Motor neuron (in vitro differentiated cells): Measurements from ENCODE around the gene BRSK2. TPM values are rescaled to one million over a fixed set of nuclear protein-coding genes. Genes with fewer than 3 reads are reported as not detected.

Experiments used
- ATAC-seq, 8 experiments: fragments of 200-7000 bp; cut with Tn5 transposase; replicated peaks in 6 of 8; 2 replicates each; pipeline ENCODE4 v1.8.0; 2021; ENCODE audit warnings: mild to moderate bottlenecking in 8 of 8, moderate library complexity in 8 of 8
- H3K27ac ChIP-seq, 2 donors: fragments of 250-450 bp; sonication (Bioruptor Pico); 2 replicates each; pipeline ENCODE4 v1.9.0; 2021; ENCODE audit warnings: antibody characterized with exemption in 2 of 2, mild to moderate bottlenecking in 2 of 2, moderate library complexity in 1 of 2
- H3K4me1 ChIP-seq, 2 donors: fragments of 250-450 bp; sonication (Bioruptor Pico); replicated peaks in 1 of 2; 2 replicates each; pipeline ENCODE4 v1.6.1; 2021; ENCODE audit warnings: antibody characterized with exemption in 2 of 2, mild to moderate bottlenecking in 2 of 2, moderate library complexity in 1 of 2
- H3K4me3 ChIP-seq, 5 donors: fragments of 250-450 bp; sonication (Bioruptor Pico); 2 replicates each; pipeline ENCODE4 v1.9.0; 2021; ENCODE audit warnings: antibody characterized with exemption in 5 of 5, mild to moderate bottlenecking in 5 of 5, moderate library complexity in 4 of 5
- WGBS, 10 experiments: fragments of 450-650 bp; shearing (Covaris generic); methylation state at CpG; one replicate each; pipeline ENCODE4 v1.0.0; 2022; 5-methylcytosine and 5-hydroxymethylcytosine counted together
- in situ Hi-C, 9 experiments: fragments of 400-800 bp; cut with MboI; loops; one replicate each; pipeline ENCODE4 v1.15.0; 2021; ENCODE audit warnings: low sequenced_read_pairs in 9 of 9, low pct_unique_long_range_greater_than_20kb in 2 of 9; ENCODE audit not compliant: unreplicated experiment in 9 of 9
- total RNA-seq, 8 experiments: library from RNA; unstranded; fragments of 300-600 nt; gene quantifications; 2 replicates each; pipeline versions ENCODE4 v1.2.3 to v1.2.4, GENCODE V29; 2022

BRSK2 gene
- total RNA-seq, 8 experiments from 2014 or later: 0.77 to 54.6 (median 25.1) TPM

- no CpG with 5 or more reads among the region's 20 CpGs for WGBS, 10 experiments
- Histone ChIP-seq H3K4me3 (no peak overlapping the region), H3K4me1 (peaks cover 0 to 5% of the 10 kb centered on the region in 2 donors)
These were observed 98.9 kb downstream of the BRSK2 start for GRCh38 chr11:1488575-1489180.

DNA sequence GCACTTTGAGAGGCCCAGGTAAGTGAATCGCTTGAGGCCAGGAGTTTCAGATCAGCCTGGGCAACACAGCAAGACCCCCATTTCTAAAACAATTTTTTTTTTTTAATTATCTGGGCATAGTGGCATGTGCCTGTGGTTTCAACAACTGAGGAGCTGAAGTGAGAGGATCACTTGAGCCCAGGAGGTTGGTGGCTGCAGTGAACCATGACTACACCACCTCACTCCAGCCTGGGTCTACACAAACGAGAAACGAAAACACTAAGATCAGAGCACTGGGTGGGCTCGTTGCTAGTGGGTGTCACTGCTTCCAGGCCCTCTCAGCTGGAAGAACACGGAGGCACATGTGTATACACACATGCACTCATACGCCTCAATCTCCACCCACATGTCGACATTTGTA lies 100.9 kb downstream of the BRSK2 start:
- WGBS, 10 experiments: 67 to 100% (median 91%) methylated on average over 1 to 6 of the region's 7 CpGs; no CpG with 5 or more reads in 4 of the 10 experiments
- in situ Hi-C loops: no loop called here
- no peak overlapping the region for H3K27ac ChIP-seq
- H3K4me3 ChIP-seq: no peak overlapping the region
- H3K4me1 ChIP-seq: peaks cover 0 to 5% of the 10 kb centered on the region in 2 donors
- ATAC-seq: no peak

More at GRCh38 chr11:1488575-1489180, 98.9 kb downstream of the BRSK2 start:
- ATAC-seq: no peak
- no peak overlapping the region for H3K27ac ChIP-seq
- in situ Hi-C loops: no loop called here

DNA sequence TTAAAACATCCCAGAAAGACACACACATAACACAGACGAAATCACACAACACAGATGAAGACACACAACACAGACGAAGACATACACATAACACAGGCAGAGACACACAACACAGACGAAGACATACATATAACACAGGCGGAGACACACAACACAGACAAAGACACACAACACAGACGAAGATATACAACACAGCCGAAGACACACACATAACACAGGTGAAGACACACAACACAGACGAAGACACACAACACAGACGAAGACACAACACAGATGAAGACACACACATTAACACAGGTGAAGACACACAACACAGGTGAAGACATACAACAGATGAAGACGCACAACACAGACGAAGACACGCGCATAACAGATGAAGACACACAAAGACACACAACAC lies 101.6 kb downstream of the BRSK2 start:
- Histone ChIP-seq H3K4me1 (peaks cover 0 to 5% of the 10 kb centered on the region in 2 donors), H3K4me3 (no peak overlapping the region), H3K27ac (no peak overlapping the region)
- in situ Hi-C loops: no loop called here
- no peak for ATAC-seq
- WGBS, 10 experiments: 75 to 97% (median 91%) methylated on average over 2 to 10 of the region's 12 CpGs; no CpG with 5 or more reads in 2 of the 10 experiments

DNA sequence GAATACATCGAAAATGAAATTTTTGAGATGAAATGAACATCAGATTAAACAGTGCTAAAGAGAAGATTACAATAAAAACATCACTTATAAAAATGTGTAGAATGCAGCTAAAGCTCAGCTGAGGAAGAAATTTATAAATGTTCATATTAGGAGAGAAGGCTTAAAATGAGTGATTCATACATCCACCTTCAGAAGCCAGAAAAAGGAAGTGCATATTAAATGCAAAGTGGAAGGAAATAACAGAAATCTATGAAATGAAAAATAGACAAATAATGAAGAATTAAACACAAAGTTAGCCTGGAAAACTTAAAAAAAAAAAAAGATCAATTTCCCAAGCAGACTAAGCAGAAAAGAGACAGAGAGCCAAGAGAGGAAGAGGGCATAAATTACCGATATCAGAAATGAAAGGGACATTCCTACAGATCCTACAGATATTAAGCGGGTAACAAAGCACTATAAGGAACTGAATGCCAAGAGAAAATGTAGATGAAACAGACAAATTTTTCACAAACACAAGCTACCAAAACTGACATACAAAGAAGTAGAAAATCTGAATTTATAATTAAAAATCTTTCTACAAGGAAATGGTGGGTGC lies 104.0 kb downstream of the BRSK2 start:
- H3K4me1 ChIP-seq: no peaks in the 10 kb centered on the region
- WGBS, 10 experiments: 70 to 98% (median 89%) methylated on average over 2 to 3 of the region's 3 CpGs
- H3K27ac ChIP-seq: no peak overlapping the region
- no peak overlapping the region for H3K4me3 ChIP-seq
- ATAC-seq: no peak
- in situ Hi-C loops: no loop called here

GRCh38 chr11:1494650-1495049 lies 104.9 kb downstream of the BRSK2 start:
- in situ Hi-C loops: no loop called here
- no peak for ATAC-seq
- Histone ChIP-seq H3K27ac (no peak overlapping the region), H3K4me1 (no peaks in the 10 kb centered on the region), H3K4me3 (no peak overlapping the region)
- 57 to 100% (median 76%) methylated on average over 1 to 3 of the region's 3 CpGs; no CpG with 5 or more reads in 1 of the 10 experiments for whole genome bisulfite sequencing, 10 experiments

DNA sequence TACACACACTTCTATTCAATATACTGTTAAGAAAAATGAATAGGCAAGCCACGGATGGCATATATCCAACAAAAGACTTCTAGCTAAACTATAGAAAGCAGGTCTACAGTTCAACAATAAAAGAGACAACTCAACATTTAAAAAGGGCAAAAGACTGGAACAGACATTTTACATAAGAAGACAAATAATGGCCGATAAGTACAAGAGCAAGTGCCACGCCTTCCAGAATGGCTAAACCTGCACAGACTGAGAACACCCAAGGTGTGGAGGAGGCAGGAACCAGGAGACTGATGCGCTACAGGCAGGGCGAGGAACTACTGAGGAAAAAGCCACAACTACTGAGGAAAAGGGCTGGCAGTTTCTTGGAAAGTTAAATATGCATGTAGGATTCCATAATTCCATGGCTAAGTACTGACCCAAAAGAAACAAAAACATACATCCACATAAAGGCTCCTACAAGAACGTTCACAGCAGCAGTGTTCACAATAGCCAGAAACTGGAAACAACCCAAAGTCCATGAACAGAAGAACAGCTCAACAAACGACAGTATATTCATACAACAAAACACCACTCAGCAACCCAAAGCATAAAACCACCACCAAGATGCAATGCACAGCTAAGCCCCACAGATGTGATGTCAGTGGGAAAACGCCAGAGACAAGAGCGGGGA lies 106.5 kb downstream of the BRSK2 start:
- peaks cover under 1 to 4% of the 10 kb centered on the region in 2 donors for H3K4me1 ChIP-seq
- ATAC-seq: peak in 3 of 8 experiments; percentile 33 to 53 (median 52)
- in situ Hi-C loops: no loop called here
- WGBS, 10 experiments: 17 to 94% (median 78%) methylated on average over 1 to 7 of the region's 9 CpGs; no CpG with 5 or more reads in 1 of the 10 experiments
- H3K4me3 ChIP-seq: no peak overlapping the region
- no peak overlapping the region for H3K27ac ChIP-seq

- in situ Hi-C loops: no loop called here
- ATAC-seq: peak in 3 of 8 experiments; percentile 82 to 90 (median 89)
- Histone ChIP-seq H3K4me1 (peaks cover 4 to 9% of the 10 kb centered on the region in 2 donors), H3K27ac (no peak overlapping the region), H3K4me3 (no peak overlapping the region)
- 0 to 100% (median 68%) methylated on average over 1 to 3 of the region's 3 CpGs; no CpG with 5 or more reads in 2 of the 10 experiments for WGBS, 10 experiments
These were observed 107.0 kb downstream of the BRSK2 start for GRCh38 chr11:1496761-1497095.

GRCh38 chr11:1497600-1497999 lies 107.9 kb downstream of the BRSK2 start:
- in situ Hi-C loops: no loop called here

DNA sequence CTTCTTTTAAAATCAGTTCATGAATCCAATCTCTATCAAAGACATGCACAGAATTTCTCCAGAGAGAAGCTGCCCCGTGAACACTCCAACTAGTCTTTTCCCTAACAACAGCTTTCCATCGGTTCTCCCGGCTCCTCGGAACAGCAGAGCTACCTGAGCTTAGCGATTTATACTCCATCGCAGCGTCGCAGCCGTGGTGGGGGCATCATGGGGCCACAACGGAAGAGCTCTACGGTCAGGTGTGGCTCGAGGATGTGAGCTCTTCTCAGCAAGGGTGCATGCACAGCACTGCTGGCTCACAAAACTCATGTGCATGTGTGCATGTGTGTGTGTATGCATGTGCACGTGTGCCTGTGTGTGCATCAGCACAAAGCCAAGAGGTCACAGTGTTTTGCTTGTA lies 108.5 kb downstream of the BRSK2 start:
- 83 to 100% (median 98%) methylated on average over 1 to 11 of the region's 13 CpGs; no CpG with 5 or more reads in 2 of the 10 experiments for WGBS, 10 experiments
- ATAC-seq: no peak
- Histone ChIP-seq H3K4me3 (no peak overlapping the region), H3K27ac (no peak overlapping the region), H3K4me1 (peaks cover 16 to 20% of the 10 kb centered on the region in 2 donors)
- in situ Hi-C loops: no loop called here

More at GRCh38 chr11:1497600-1497999, 107.9 kb downstream of the BRSK2 start:
- Histone ChIP-seq H3K4me1 (peaks cover 12 to 17% of the 10 kb centered on the region in 2 donors), H3K4me3 (no peak overlapping the region), H3K27ac (no peak overlapping the region)
- WGBS, 10 experiments: 82 to 100% (median 88%) methylated on average over 1 to 5 of the region's 5 CpGs; no CpG with 5 or more reads in 2 of the 10 experiments
- peak in 3 of 8 experiments; percentile 12 to 20 (median 17) for ATAC-seq

GRCh38 chr11:1499261-1499890 lies 109.6 kb downstream of the BRSK2 start:
- no peak for ATAC-seq
- WGBS, 10 experiments: 83 to 94% (median 90%) methylated on average over 2 to 13 of the region's 28 CpGs; no CpG with 5 or more reads in 3 of the 10 experiments
- in situ Hi-C loops: no loop called here
- Histone ChIP-seq H3K4me3 (no peak overlapping the region), H3K4me1 (peaks cover 25 to 31% of the 10 kb centered on the region in 2 donors), H3K27ac (no peak overlapping the region)

GRCh38 chr11:1499899-1500298 lies 110.2 kb downstream of the BRSK2 start:
- in situ Hi-C loops: loop anchor here in 5 of 9 experiments (25.0 kb wide), 3 partner anchors 188 to 288 kb away; partner anchors contain the start of genes MUC5B (in 4 of the 5) and TOLLIP (in 1 of the 5)
- WGBS, 10 experiments: 90 to 100% (median 95%) methylated on average over 3 to 11 of the region's 14 CpGs; no CpG with 5 or more reads in 4 of the 10 experiments
- ATAC-seq: no peak
- Histone ChIP-seq H3K4me1 (peaks cover 27 to 34% of the 10 kb centered on the region in 2 donors), H3K27ac (no peak overlapping the region), H3K4me3 (no peak overlapping the region)

DNA sequence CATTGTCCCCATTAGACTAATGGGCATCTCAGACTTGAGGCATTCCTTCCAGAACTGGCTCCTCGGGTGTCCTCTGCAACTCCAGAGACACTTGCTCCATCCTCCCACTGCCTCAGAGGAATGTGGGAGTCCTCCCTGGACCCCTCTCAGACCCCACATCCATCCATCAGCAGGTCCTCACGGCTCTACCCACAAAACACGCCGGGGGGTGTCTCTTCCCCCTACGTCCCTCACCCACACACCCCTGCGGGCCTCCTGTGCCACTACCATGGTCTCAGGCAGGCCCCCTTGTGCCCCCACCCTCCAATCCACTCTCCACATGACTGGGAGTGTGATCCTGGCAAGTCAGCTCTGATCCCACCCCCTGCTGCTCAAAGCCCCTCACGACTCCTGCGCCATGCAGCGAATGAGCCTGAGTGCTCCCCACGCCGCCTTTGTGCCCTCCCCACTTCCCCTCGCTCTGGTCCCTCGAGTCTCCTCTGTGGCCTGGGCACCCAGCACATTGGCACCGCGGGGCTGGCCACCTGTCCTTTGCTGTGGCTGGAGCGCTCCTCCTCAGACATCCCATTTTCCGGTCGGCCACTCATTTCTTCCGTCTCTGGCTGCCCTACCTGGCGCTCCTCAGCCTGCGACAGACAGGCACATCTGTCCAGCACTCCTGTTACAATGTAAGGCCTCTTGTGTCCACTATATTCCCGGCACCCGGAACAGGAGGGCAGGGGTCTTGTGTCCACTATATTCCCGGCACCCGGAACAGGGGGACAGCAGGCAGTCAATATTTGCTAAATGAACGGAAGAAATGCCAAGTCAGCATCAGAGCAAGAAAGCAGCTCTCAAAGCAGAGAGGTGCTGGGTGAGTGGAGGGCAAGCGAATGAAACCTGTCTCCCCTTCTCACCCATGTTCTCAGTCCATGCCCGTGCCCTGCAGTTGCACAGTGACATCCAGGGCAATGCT lies 111.0 kb downstream of the BRSK2 start:
- H3K4me1 ChIP-seq: peaks cover 27 to 34% of the 10 kb centered on the region in 2 donors
- H3K27ac ChIP-seq: no peak overlapping the region
- 80 to 95% (median 89%) methylated on average over 1 to 15 of the region's 28 CpGs; no CpG with 5 or more reads in 6 of the 10 experiments for WGBS, 10 experiments
- in situ Hi-C loops: loop anchor here in 5 of 9 experiments (25.0 kb wide), 3 partner anchors 188 to 288 kb away; partner anchors contain the start of genes MUC5B (in 4 of the 5) and TOLLIP (in 1 of the 5)
- H3K4me3 ChIP-seq: no peak overlapping the region
- no peak for ATAC-seq
